Ishikawa (cell line): ENCODE measurements around the gene MTARC1.

ENCODE experiments used
- CEBPB ChIP-seq: IDR thresholded peaks from 2 replicates; pipeline ENCODE4 v1.6.1; 2012
- CREB1 ChIP-seq: IDR thresholded peaks from 2 replicates; pipeline ENCODE4 v1.6.1; 2012; ENCODE audit warnings: low read depth
- EGR1 ChIP-seq: IDR thresholded peaks from 2 replicates; pipeline ENCODE4 v1.6.1; 2012
- EP300 ChIP-seq: IDR thresholded peaks from 2 replicates; pipeline ENCODE4 v1.6.1; 2012; ENCODE audit warnings: borderline replicate concordance
- FOXM1 ChIP-seq: IDR thresholded peaks from 2 replicates; pipeline ENCODE4 v1.6.1; 2012; ENCODE audit warnings: low read depth, borderline replicate concordance
- MAX ChIP-seq: IDR thresholded peaks from 2 replicates; pipeline ENCODE4 v1.6.1; 2012
- NFIC ChIP-seq: IDR thresholded peaks from 2 replicates; pipeline ENCODE4 v1.6.1; 2012
- RAD21 ChIP-seq: IDR thresholded peaks from 2 replicates; pipeline ENCODE4 v1.6.1; 2012; ENCODE audit warnings: low read depth
- REST ChIP-seq: IDR thresholded peaks from 2 replicates; pipeline ENCODE4 v1.6.1; 2012; ENCODE audit warnings: low read depth, mild to moderate bottlenecking
- TAF1 ChIP-seq: IDR thresholded peaks from 2 replicates; pipeline ENCODE4 v1.6.1; 2012; ENCODE audit warnings: low read depth, mild to moderate bottlenecking
- TCF12 ChIP-seq: IDR thresholded peaks from 2 replicates; pipeline ENCODE4 v1.6.1; 2012; ENCODE audit warnings: low read depth
- TEAD4 ChIP-seq: IDR thresholded peaks from 2 replicates; pipeline ENCODE4 v1.6.1; 2012
- USF1 ChIP-seq: IDR thresholded peaks from 2 replicates; pipeline ENCODE4 v1.6.1; 2012
- YY1 ChIP-seq: IDR thresholded peaks from 2 replicates; pipeline ENCODE4 v1.6.1; 2012; ENCODE audit warnings: low read depth
- ZBTB7A ChIP-seq: IDR thresholded peaks from 2 replicates; pipeline ENCODE4 v1.6.1; 2012; ENCODE audit warnings: low read depth

MTARC1 gene

DNA sequence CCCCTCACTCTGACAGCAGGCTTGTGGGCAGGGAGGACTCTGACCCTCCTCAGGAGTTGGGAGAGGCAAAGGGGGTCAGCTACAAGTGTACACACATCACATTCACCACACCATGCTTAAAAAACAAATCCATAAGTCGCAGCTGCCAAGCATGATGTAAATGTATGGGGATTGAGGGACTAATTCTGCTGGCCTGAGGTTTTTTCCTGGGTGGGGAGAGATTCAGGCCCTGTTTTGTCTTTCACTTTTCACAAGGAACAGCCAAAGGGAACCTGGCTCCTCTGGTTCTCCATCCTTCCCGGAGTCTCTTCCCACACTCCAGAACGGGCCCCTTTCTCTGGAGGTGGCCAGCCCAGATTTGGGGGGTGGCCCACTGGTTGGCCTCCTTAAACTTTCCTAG is 39.9 kb upstream of the MTARC1 start:
- no peak for TF ChIP-seq NFIC
- no peak for TF ChIP-seq RAD21
- no peak for TF ChIP-seq TCF12
- TF ChIP-seq TEAD4, result no peak
- no peak for TF ChIP-seq CREB1
- no peak for TF ChIP-seq YY1
- no peak for TF ChIP-seq MAX
- no peak for TF ChIP-seq USF1
- TF ChIP-seq REST, result no peak
- no peak for TF ChIP-seq EGR1
- no peak for TF ChIP-seq ZBTB7A
- no peak for TF ChIP-seq EP300
- no peak for TF ChIP-seq CEBPB
- TF ChIP-seq TAF1, result no peak
- no peak for TF ChIP-seq FOXM1

- TF ChIP-seq NFIC (no peak), TCF12 (no peak), EP300 (no peak), TAF1 (no peak), MAX (no peak; the same call in 1 of the 2 replicates), RAD21 (no peak), USF1 (no peak), CEBPB (no peak), REST (no peak), TEAD4 (no peak), CREB1 (no peak), ZBTB7A (no peak), FOXM1 (no peak), YY1 (no peak), EGR1 (no peak)
Observed at GRCh38 chr1:220747437-220748088, 39.1 kb upstream of the MTARC1 start.

DNA sequence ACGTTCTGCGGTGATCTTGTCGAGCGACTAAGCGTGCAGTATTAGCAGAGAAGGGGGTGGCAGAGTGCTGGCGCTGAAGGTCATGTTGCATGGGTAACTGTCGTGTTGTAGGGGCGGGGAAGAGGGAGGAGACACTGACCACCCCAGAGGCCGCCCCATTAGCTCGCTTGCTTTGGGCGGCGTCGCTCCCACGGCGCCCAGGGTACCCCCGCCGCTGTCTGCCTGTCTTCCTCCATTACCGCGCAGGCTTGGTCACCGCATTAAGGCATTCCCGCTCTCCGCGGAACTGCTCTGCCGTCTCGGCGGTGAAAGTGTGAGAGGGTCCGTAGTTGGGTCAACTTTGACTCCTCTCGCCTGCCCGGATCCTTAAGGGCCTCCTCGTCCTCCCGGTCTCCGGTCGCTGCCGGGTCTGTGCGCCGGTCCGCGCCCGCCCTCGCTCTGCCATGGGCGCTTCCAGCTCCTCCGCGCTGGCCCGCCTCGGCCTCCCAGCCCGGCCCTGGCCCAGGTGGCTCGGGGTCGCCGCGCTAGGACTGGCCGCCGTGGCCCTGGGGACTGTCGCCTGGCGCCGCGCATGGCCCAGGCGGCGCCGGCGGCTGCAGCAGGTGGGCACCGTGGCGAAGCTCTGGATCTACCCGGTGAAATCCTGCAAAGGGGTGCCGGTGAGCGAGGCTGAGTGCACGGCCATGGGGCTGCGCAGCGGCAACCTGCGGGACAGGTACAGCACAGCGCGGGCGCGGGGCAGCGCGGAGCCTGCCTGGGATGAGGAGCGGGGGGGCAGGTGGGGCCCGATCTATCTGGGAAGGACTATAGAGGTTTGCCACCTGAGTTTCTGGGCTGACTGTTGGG is 38.4 kb upstream of the MTARC1 start, which contains the start of gene MTARC2:
TSS of gene MTARC2 (plus strand) at position 234 of the 846 bp plus-strand sequence. CDS start at position 444, 210 bp downstream.
- no peak for TF ChIP-seq TCF12
- TF ChIP-seq CEBPB, result no peak
- TF ChIP-seq FOXM1, result no peak
- TF ChIP-seq EGR1, result 0 out of 2 replicates have a peak, but pooled peaks have one; percentile 21
- peak; percentile 76; the same call in 1 of the 2 replicates for TF ChIP-seq YY1
- no peak for TF ChIP-seq REST
- peak; percentile 41; the same call in 1 of the 2 replicates for TF ChIP-seq ZBTB7A
- no peak for TF ChIP-seq USF1
- no peak for TF ChIP-seq NFIC
- TF ChIP-seq TAF1, result peak; percentile 73
- peak; percentile 62 for TF ChIP-seq MAX
- no peak for TF ChIP-seq RAD21
